Fibroblast of the aortic adventitia (primary cell): ENCODE data around the gene SUPT5H. TPM values are rescaled to one million over a fixed set of nuclear protein-coding genes. Genes with fewer than 3 reads are reported as not detected.
"Not testable (repeated sequence)": the region's sequence is repeated elsewhere in the genome, so short reads cannot be mapped to it uniquely, and the experiment has no call there.

Experiments used
- DNase-seq: peaks from one replicate; pipeline ENCODE4 v3.0.0-alpha.2; 2010; ENCODE audit warnings: low read depth
- H3K4me3 ChIP-seq: 2 replicates; pipeline ENCODE4 v1.5.1; 2011; ENCODE audit warnings: low read depth, mild to moderate bottlenecking, control low read depth, low read length, moderate library complexity
- total RNA-seq: library from RNA; depleted of rRNA; stranded (reverse); fragments of >200 nt; gene quantifications from 2 replicates; pipeline ENCODE4 v1.2.3, GENCODE V29; 2012; ENCODE audit warnings: low replicate concordance
- TF ChIP-seq, protein P1 (sequence below): IDR thresholded peaks from 2 replicates; pipeline ENCODE4 v1.5.1; 2011; ENCODE audit warnings: mild to moderate bottlenecking, low read length, control low read depth, inconsistent platforms; ENCODE audit not compliant: insufficient read depth

SUPT5H gene
- total RNA-seq, 1 donor = 88.2 TPM

GRCh38 chr19:39449116-39449797 lies 3.9 kb downstream of the SUPT5H start:
- TF ChIP-seq, protein P1, sequence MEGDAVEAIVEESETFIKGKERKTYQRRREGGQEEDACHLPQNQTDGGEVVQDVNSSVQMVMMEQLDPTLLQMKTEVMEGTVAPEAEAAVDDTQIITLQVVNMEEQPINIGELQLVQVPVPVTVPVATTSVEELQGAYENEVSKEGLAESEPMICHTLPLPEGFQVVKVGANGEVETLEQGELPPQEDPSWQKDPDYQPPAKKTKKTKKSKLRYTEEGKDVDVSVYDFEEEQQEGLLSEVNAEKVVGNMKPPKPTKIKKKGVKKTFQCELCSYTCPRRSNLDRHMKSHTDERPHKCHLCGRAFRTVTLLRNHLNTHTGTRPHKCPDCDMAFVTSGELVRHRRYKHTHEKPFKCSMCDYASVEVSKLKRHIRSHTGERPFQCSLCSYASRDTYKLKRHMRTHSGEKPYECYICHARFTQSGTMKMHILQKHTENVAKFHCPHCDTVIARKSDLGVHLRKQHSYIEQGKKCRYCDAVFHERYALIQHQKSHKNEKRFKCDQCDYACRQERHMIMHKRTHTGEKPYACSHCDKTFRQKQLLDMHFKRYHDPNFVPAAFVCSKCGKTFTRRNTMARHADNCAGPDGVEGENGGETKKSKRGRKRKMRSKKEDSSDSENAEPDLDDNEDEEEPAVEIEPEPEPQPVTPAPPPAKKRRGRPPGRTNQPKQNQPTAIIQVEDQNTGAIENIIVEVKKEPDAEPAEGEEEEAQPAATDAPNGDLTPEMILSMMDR = no peak
- no peak for DNase-seq
- no peak overlapping the region for H3K4me3 ChIP-seq

DNA sequence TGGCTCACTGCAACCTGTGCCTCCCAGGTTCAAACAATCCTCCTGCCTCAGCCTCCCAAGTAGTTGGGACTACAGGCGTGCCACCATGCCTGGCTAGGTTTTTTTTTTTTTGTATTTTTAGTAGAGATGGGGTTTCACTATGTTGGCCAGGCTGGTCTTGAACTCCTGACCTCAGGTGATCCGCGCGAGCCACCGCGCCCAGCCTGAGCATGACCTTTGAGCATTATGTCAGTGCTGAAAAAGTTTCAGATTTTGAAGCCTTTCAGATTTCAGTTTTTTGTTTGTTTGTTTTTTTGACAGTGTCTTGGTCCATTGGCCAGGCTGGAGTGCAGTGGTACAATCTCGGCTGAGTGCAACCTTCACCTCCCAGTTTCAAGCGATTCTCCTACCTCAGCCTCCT lies 5.9 kb downstream of the SUPT5H start:
- DNase-seq, H3K4me3 ChIP-seq: not testable (repeated sequence)

DNA sequence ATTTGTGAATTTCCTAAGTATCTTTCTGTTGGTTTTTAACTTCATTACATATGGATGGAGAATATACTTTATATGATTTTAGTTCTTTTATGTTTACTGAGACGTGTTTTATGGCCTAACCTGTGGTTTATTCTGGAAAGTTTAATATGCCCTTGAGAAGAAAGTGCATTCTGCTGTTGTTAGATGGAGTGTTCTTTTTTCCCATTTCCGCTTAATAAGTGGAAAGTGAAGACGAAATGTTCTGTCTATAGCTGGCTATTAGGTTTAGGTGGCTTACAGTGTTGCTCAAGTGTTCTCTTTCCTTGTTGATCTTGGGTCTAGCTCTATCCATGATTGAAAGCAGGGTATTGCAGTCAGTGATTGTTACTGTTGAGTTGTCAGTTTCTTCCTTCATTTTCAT lies 18.0 kb downstream of the SUPT5H start:
- TF ChIP-seq, protein P1 = no peak
- no peak overlapping the region for H3K4me3 ChIP-seq
- DNase-seq = no peak

DNA sequence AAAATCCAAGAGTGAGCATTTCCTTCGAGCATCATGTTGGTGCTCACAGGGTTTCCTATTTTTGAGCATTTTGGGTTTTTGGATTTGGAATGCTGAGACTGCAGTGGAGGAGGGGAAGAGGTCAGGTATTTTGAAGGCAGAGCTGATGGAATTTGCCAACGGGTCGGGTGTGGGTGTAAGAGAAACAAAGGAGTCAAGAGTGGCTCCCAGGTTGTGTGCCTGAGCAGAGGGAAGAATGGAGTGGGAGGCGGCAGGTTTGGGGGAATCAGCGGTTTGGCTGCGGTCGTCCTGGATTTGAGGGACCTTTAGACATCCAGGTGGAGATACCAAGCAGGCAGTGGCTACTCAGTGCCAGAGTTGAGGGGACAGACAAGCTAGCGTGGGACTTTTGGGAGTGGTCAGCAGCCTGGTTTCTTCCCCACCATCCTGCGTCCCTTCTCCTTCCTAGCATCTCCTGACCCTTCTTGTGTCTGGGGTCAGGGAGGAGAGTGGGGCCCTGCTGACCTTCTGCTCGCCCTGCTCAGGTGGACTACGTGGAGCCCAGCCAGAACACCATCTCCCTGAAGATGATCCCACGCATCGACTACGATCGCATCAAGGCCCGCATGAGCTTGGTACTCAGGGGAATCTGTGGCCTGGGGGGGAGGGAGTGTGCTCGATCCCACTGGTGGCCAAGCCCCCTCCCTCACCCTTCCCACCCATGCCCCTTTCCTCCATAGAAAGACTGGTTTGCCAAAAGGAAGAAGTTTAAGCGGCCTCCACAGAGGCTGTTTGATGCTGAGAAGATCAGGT lies 20.8 kb downstream of the SUPT5H start:
- no peak overlapping the region for H3K4me3 ChIP-seq
- DNase-seq = no peak
- TF ChIP-seq, protein P1 = no peak

- TF ChIP-seq, protein P1 = no peak
- no peak for DNase-seq
- no peak overlapping the region for H3K4me3 ChIP-seq
Observed at GRCh38 chr19:39467941-39468340, 22.6 kb downstream of the SUPT5H start.

DNA sequence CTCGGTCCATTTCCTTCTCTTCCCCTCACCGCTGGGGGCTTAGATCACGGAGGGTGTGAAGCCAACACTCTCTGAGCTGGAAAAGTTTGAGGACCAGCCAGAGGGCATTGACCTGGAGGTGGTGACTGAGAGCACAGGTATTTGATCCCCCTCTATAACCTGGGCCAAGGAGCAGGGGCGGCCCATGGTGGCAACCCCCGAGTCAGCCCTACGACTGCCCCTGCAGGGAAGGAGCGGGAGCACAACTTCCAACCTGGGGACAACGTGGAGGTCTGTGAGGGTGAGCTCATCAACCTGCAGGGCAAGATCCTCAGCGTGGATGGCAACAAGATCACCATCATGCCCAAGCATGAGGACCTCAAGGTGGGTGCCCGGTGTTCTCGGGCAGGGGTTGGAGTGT lies 23.7 kb downstream of the SUPT5H start:
- TF ChIP-seq, protein P1 = no peak
- DNase-seq = no peak
- H3K4me3 ChIP-seq = no peak overlapping the region

GRCh38 chr19:39469567-39469966 lies 24.2 kb downstream of the SUPT5H start:
- no peak overlapping the region for H3K4me3 ChIP-seq
- TF ChIP-seq, protein P1 = no peak
- no peak for DNase-seq
